ENCODE data around the gene SVEP1.

DNA sequence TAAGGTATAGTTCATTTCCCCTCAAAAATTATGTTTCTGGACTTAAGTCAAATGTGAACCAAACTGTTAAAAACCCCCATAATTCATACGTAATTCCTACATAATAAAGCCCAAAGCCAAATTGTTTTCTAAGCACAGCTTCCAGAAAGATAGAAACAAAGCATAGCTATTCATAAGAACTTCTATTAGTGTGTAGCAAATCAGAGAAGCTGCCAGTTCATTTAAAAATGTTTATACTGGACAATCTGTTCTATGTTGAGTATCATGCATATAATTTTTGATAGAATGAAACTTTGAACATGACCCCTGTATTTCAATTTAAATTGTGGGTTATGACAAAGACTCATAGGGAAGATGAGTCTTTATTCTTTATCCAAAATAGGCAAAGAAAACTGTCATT, 122.9 kb downstream of the SVEP1 start:
- TF ChIP-seq HNRNPH1 (optimal IDR thresholded peaks at IDR 0.05; ENCODE audit: low read depth, low read length) (no peak), ZBTB40 (IDR thresholded peaks at IDR 0.05) (no peak), ZBTB40 (CRISPR knock-in tag; IDR thresholded peaks at IDR 0.05) (no peak), REST (IDR thresholded peaks at IDR 0.05; ENCODE audit: borderline replicate concordance in 1 of 2, low read depth in 1 of 2, low read length in 2 of 2) (no peak), ZMAT5 (CRISPR knock-in tag; IDR thresholded peaks at IDR 0.05; ENCODE audit: borderline replicate concordance, low read depth) (no peak), RAD21 (CRISPR knock-in tag; IDR thresholded peaks at IDR 0.05) (no peak), CHD4 (IDR thresholded peaks at IDR 0.05; ENCODE audit: borderline replicate concordance, low read length) (no peak), ZNF33A (CRISPR knock-in tag; IDR thresholded peaks at IDR 0.05; ENCODE audit: borderline replicate concordance) (no peak), IRF2 (CRISPR knock-in tag; IDR thresholded peaks at IDR 0.05) (no peak), CEBPB (IDR thresholded peaks at IDR 0.05; ENCODE audit: borderline replicate concordance, low read depth, low read length) (no peak)

All from HepG2 (cell line).